ENCODE results near the gene ATP6V1B1.

DNA sequence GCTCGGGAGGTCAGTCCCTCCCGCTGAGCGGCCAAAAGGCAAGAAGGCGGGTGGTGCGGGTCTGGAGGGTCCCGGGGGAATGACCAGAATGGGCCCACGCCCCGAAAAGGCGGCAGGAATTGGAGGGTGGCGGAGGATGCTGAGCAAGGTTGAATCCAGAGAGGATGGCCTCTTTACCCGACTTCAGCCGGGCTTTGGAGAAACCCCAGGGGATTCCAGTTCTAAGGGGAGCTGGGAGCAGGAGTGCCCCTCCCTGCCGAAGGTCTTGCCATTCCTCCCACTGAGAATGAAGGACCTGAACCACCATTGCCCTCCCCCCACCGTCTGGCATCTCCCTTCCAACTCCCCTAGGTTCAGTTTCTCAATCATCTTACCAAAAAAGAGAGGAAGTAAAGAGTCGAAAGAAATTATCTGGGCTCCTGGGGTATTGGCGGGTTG, 38.9 kb upstream of the ATP6V1B1 start:
- TF ChIP-seq, protein P1, sequence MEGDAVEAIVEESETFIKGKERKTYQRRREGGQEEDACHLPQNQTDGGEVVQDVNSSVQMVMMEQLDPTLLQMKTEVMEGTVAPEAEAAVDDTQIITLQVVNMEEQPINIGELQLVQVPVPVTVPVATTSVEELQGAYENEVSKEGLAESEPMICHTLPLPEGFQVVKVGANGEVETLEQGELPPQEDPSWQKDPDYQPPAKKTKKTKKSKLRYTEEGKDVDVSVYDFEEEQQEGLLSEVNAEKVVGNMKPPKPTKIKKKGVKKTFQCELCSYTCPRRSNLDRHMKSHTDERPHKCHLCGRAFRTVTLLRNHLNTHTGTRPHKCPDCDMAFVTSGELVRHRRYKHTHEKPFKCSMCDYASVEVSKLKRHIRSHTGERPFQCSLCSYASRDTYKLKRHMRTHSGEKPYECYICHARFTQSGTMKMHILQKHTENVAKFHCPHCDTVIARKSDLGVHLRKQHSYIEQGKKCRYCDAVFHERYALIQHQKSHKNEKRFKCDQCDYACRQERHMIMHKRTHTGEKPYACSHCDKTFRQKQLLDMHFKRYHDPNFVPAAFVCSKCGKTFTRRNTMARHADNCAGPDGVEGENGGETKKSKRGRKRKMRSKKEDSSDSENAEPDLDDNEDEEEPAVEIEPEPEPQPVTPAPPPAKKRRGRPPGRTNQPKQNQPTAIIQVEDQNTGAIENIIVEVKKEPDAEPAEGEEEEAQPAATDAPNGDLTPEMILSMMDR (IDR thresholded peaks at IDR 0.05; ENCODE audit: low read depth, low read length, poor library complexity, severe bottlenecking), result no peak
- TF ChIP-seq EZH2phosphoT487 (IDR thresholded peaks at IDR 0.05; ENCODE audit: borderline replicate concordance, low read length), result no peak

Measured in DOHH2 (cell line).